GM12864 (cell line): ENCODE measurements around the gene PYCR2.

ENCODE experiments used
- DNase-seq: peaks from one replicate; pipeline ENCODE4 v3.0.0-alpha.2; 2011; ENCODE audit warnings: low read depth
- H3K4me3 ChIP-seq: 2 replicates; pipeline ENCODE4 v1.5.1; 2011; ENCODE audit warnings: mild to moderate bottlenecking, low read depth, low read length, control low read depth
- TF ChIP-seq, protein P1 (sequence below): IDR thresholded peaks from 2 replicates; pipeline ENCODE4 v1.5.1; 2011; ENCODE audit warnings: low read depth, mild to moderate bottlenecking, moderate library complexity, low read length, control low read depth, inconsistent platforms; ENCODE audit errors: missing control alignments

Gene PYCR2

DNA sequence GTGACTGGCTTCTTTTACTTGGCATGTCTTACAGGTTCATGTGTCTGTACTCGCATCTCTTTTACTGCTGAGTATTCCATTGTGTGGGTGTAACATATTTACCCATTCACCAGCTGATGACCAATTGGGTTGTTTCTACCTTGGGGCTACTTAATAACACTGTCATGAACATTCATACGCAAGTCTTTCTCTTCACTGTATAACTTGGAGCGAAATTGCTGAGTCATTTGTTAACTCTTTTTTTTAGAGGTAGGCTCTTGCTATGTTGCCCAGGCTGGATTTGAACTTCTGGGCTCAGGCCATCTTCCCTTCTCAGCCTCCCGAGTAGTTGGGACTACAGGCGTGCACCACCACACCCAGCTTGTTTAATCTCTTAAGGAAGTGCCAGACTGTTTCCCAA lies 6.5 kb downstream of the PYCR2 start:
- TF ChIP-seq, protein P1, sequence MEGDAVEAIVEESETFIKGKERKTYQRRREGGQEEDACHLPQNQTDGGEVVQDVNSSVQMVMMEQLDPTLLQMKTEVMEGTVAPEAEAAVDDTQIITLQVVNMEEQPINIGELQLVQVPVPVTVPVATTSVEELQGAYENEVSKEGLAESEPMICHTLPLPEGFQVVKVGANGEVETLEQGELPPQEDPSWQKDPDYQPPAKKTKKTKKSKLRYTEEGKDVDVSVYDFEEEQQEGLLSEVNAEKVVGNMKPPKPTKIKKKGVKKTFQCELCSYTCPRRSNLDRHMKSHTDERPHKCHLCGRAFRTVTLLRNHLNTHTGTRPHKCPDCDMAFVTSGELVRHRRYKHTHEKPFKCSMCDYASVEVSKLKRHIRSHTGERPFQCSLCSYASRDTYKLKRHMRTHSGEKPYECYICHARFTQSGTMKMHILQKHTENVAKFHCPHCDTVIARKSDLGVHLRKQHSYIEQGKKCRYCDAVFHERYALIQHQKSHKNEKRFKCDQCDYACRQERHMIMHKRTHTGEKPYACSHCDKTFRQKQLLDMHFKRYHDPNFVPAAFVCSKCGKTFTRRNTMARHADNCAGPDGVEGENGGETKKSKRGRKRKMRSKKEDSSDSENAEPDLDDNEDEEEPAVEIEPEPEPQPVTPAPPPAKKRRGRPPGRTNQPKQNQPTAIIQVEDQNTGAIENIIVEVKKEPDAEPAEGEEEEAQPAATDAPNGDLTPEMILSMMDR, result no peak
- no peak overlapping the region for H3K4me3 ChIP-seq
- no peak for DNase-seq

DNA sequence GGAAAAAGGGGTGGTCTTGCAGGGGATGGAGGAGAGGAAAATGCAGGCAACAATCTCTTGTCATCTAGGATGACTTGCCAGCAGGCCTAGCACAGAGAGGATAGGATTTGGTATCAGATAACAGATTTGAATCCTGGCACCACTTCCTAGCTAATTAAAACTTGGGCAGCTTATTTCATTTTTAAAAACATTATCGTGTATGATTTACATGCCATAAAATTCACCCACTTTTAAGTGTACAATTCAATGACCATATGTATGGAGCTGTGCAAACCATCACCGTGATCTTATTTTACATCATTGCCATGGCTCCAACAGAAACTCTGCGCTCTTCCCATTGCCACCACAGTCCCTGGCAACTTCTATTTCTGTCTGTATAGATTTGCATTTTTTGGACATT lies 6.9 kb downstream of the PYCR2 start:
- no peak overlapping the region for H3K4me3 ChIP-seq
- TF ChIP-seq, protein P1, result no peak
- DNase-seq, result no peak

DNA sequence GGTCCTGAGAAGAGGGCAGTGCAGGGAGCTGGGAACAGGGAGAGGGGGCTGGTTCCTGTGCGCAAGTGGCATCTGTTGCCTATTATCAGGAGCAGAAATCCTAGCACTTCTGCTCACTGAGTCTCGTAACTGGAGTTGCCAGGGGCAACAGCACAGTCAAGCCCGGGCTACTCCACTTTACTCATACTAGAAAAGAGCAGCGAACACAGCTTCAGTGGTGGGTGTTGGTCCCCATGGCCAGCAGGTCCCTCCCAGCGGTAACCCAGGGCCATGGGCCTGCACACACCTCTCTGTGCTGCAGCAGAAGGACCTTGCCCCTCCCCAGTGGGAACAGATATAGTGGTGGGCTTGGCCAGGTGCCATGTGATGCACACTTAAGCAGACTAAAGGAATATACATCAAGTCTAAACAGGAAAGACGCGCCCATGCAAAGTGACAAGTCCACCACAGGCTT lies 8.5 kb downstream of the PYCR2 start:
- TF ChIP-seq, protein P1, result no peak
- no peak overlapping the region for H3K4me3 ChIP-seq
- no peak for DNase-seq

DNA sequence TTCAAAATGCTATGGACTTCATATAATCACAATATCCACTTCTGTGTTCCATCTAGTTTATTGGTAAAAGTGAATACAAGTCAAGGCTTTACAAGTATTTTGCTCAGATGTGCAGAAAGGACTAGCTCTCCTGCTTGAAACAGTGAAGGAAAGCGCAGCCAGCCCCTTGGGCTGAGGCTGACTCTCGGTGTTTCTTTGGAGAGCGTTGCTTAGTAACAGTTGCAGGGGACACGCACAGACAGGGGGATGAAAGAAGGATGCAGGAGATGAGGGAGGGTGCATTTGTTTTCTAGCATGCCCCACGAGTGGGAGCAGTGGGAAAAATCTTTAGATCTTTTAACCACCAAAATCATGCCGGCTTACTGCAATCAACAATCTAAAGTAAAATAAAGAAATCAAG lies 9.1 kb downstream of the PYCR2 start:
- no peak for DNase-seq
- TF ChIP-seq, protein P1, result no peak
- H3K4me3 ChIP-seq, result no peak overlapping the region

DNA sequence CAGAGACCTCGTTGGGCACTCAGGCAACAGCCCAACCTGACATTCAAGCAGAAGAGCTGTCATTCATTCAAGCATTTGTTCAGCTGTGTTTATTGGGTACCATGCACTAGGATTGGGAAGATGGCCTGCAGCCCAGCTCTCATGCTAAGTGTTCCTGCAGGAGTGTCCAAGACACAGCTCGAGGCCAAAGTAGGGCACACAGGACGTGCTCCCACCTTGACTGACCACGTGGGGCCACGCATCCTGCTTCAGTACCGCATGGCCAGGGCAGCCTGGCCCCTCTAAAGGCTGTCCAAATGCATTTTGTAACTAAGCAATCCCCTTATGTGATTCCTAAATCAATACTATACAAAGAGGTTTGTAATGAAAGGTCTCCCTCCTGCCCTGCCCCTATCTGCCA lies 9.7 kb downstream of the PYCR2 start:
- no peak overlapping the region for H3K4me3 ChIP-seq
- DNase-seq, result no peak
- TF ChIP-seq, protein P1, result no peak

DNA sequence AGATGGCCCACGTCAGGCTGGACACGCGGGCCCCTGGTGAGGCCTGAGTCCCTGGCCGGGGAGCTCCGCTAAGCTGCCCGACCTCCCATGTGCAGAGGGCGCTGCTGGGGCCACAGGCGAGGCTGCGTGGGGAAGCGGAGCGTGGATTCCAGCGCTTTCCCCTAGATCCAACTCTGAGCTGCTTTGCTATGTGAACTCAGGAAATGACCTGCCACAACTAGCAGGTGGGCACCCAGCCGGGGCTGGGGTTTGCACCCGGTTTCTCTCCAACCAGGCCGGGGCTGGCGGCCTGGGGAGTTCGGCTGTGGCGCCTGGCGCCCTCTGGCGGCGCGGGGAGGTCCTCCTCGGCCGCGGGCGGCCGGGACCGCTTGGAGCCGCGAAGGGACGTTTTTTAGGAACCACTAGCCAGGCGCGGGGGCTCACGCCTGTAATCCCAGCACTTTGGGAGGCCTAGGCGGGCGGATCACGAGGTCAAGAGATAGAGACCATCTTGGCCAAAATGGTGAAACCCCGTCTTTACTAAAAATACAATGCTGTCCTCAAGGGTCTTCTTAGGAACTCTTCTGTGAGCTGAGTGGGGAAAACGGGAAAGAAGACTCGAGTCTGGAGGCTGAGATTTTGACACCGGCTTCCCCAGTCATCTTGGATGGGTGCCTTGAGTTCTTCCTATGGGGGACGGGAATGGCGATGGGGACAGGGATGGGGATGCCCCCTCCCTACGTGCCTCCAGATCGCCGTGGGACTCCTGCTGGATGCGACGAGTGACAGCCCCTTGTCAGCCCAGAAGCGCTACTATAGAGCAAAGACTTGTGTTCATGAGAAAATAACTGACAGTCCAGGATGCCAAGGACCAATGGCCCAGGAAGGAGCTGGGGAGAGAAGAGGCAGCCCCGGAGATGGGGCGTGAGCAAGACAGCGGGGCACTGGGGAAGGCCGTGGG lies 12.6 kb downstream of the PYCR2 start:
- no peak overlapping the region for H3K4me3 ChIP-seq
- TF ChIP-seq, protein P1, result peak; percentile 86
- DNase-seq, result no peak

DNA sequence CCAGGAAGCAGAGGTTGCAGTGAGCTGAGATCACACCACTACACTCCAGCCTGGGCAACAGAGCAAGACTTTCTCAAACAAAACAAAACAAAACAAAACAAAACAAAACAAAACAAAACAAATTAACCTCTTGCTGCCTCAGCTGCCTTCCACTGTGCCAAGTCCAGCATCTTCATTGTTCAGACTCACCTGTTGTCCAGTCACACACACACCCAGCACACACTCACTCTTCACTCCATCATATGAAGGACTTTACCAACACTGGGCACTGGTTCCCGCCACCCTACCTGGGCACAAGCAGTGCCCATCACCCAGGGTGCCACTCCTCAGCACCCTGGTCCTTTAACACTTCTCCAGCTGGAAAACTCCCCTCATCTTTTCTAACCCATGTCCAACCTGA lies 14.6 kb downstream of the PYCR2 start:
- TF ChIP-seq, protein P1, result no peak
- DNase-seq, result no peak

More for the DNA sequence above, 14.6 kb downstream of the PYCR2 start:
- no peak overlapping the region for H3K4me3 ChIP-seq
